ENCODE measurements around the gene TP53I3.
"Not testable (repeated sequence)": the region's sequence is repeated elsewhere in the genome, so short reads cannot be mapped to it uniquely, and the experiment has no call there.

Gene TP53I3

DNA sequence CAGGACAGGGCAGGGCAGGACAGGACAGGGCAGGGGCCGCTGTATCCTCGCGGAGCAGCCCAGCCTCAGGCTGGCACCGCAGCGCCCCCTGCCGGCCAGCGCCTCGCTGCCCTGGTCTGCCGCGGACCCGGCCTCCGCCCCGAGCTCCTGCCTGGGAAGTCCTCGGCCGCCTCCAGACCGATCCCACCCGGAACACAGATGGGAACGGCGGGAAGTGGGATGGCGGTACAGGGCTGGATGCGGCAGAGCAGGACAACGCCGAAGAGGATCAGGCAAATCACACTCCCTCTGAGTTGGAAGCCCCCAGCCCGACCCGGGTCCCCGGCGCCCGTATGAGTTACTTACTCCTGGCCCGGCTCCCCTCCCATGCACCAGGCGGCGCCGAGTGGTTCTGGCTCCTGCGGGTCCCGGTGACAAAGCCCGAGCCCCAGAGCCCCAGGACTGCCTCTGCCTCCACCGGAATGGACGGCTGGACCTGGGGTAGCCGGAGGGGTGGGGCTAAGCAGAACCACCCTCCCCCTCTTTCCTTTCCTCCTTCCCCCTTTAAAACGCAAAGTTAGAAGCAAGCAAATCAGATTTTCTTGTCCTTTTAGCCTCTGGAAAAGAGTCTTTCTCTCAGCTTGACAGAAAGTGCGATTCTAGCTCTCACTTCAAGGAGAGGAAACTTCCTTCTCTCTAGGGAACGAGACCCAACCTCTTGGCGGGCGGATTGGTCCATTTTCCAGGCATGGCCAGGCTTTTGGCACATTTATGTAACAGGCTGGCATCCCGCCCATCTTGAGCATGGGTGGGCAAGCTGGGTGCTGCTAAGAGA lies at the start of gene TP53I3:
TP53I3 (minus strand) TSS at position 449 of the 814 bp plus-strand sequence. CDS start 508 bp downstream, outside the sequence.
- peak within 1 kb of the TSS; percentile 14 to 94 (median 84) for H3K27ac ChIP-seq
- H3K4me3 ChIP-seq = peak within 1 kb of the TSS; percentile 39 to 64 (median 55)

DNA sequence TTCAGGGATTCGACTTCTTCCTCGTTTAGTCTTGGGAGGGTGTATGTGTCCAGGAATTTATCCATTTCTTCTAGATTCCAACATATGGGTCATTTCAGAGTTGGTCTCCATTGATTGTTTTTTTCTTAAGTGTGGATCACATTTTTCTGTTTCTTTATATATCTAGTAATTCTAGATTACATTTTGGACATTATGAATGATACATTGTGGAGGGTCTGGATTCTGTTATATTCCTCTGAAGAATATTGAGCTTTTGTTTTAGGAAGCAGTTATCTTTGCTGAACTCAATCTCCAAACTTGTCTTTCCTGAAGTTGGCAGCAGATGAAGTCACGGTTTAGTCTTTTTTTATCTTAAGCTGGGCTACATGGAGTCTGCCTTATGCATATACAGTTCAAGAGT lies 47.9 kb upstream of the TP53I3 start:
- Histone ChIP-seq H3K27ac (no peak overlapping the region), H3K4me3 (no peak overlapping the region)

- H3K4me3 ChIP-seq = no peak overlapping the region
- H3K27ac ChIP-seq = no peak overlapping the region
These were observed 41.3 kb upstream of the TP53I3 start for GRCh38 chr2:24125956-24126355.

GRCh38 chr2:24123922-24124580 lies 39.4 kb upstream of the TP53I3 start:
- peak overlapping the region; percentile 56 to 85 (median 62) for H3K4me3 ChIP-seq

DNA sequence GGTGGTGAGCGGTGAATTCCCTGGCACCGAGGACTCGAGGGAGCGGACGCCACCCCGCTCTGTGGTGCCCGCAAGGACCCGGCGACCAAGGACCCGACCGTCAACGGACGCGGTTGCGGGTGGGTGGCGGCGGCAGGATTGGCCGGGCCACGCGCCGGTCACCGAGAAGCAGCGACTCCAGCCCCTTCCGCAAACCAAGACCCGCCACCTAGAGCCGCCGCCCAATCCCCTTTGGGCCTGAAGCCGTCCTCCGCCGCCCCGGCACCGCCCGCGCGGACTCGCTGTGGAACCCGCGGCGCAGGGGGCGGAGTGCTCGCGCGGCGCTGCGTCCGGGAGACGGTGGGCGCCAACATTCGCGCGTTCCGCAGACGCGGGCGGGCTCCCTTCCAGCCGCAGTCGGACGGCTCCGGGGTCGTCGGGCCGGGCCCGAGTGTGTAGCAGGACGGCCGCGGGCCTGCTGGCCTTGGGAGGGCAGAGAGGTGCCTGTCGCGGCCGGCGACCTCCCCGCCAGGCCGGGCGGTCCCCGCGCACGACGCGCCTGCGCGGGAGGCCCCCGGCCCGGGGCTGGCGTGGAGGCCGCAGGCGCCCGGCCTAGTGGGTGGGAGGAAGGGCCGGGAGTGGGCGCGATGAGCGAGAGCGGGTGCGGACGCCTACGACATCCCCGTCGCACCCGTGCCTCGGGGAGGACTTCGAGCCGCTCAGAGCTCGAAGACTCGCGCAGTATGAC lies 38.7 kb upstream of the TP53I3 start, which contains the start of the genes FAM228B and PFN4:
FAM228B (plus strand) TSS at position 275 of the 727 bp plus-strand sequence. CDS start 893 bp downstream, outside the sequence.
PFN4 (minus strand) TSS at position 140 of the 727 bp plus-strand sequence. CDS start 799 bp downstream, outside the sequence.
- peak within 1 kb of the TSS; percentile 56 to 85 (median 62) for H3K4me3 ChIP-seq
- H3K27ac ChIP-seq = peak within 1 kb of the TSS; percentile 70 to 93 (median 82)

More at GRCh38 chr2:24123922-24124580, 39.4 kb upstream of the TP53I3 start:
- H3K27ac ChIP-seq = peak overlapping the region; percentile 70 to 93 (median 82)

GRCh38 chr2:24122366-24123194 lies 37.9 kb upstream of the TP53I3 start:
- peak overlapping the region; percentile 70 to 93 (median 82) for H3K27ac ChIP-seq

GRCh38 chr2:24121469-24121868 lies 36.8 kb upstream of the TP53I3 start:
- Histone ChIP-seq H3K27ac (no peak overlapping the region), H3K4me3 (no peak overlapping the region)

More at GRCh38 chr2:24122366-24123194, 37.9 kb upstream of the TP53I3 start:
- peak overlapping the region; percentile 56 to 85 (median 62) for H3K4me3 ChIP-seq

DNA sequence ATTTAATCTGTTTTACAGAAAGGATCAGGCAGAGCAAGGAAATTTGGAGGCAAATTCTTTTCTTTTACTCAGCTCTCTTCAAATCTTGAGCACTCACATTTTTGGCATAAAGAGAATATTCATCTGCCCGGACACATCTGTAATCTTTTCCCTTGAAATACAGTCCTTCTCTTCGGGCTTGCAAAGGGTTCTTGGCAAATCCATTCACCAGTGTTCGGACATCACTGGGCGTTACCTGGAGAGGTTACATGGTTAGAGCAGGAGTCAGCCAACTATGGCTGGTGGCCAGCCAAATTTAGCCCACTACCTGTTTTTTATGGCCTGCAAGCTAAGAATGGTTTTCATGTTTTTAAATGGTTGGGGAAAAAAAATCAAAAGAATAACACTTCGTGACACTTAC lies 36.4 kb upstream of the TP53I3 start:
- Histone ChIP-seq H3K27ac (no peak overlapping the region), H3K4me3 (no peak overlapping the region)

- no peak overlapping the region for H3K27ac ChIP-seq
- H3K4me3 ChIP-seq = no peak overlapping the region
These were observed 33.3 kb upstream of the TP53I3 start for GRCh38 chr2:24117902-24118301.

GRCh38 chr2:24115057-24115456 lies 30.4 kb upstream of the TP53I3 start:
- no peak overlapping the region for H3K27ac ChIP-seq
- H3K4me3 ChIP-seq = no peak overlapping the region

- no peak overlapping the region for H3K4me3 ChIP-seq
- no peak overlapping the region for H3K27ac ChIP-seq
These were observed 26.8 kb upstream of the TP53I3 start for GRCh38 chr2:24111407-24111901.

GRCh38 chr2:24110660-24111303 lies 26.1 kb upstream of the TP53I3 start:
- Histone ChIP-seq H3K27ac (no peak overlapping the region), H3K4me3 (no peak overlapping the region)

DNA sequence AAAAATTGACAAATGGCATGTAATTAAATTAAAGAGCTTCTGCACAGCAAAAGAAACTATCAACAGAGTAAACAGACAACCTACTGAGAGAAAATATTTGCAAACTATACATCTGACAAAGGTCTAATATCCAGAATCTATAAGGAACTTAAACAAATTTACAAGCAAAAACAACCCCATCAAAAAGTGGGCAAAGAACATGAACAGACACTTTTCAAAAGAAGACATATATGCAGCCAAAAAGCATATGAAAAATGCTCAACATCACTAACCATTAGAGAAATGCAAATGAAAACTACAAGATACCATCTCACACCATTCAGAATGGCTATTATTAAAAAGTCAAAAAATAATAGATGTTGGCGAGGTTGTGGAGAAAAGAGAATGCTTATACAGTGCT lies 24.8 kb upstream of the TP53I3 start:
- not testable (repeated sequence) for H3K4me3 ChIP-seq, H3K27ac ChIP-seq

DNA sequence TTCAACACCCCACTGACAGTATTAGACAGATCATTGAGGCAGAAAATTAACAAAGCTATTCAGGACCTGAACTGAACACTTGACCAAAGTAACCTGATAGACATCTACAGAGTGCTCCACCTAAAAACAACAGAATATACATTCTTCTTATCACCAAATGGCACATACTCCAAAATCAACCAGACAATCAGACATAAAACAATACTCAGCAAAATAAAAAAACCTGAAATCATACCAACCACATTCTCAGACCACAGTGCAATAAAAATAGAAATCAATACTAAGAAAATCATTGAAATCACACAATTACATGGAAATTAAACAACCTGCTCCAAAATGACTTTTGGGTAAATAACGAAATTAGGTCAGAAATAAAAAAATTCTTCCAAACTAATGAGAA lies 22.7 kb upstream of the TP53I3 start:
- no peak overlapping the region for H3K27ac ChIP-seq
- no peak overlapping the region for H3K4me3 ChIP-seq

DNA sequence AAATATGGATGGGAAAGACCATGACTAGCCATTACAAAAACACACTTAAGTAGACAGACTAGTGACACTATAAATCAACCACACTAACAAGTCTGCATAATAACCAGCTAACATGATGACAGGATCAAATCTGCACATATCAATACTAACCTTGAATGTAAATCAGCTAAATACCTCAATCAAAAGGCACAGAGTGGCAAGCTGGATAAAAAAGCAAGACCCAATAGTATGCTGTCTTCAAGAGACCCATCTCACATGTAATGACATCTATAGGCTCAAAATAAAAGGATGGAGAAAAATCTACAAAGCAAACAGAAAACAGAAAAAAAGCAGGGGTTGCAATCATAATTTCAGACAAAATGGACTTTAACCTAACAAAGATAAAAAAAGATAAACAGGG lies 22.2 kb upstream of the TP53I3 start:
- Histone ChIP-seq H3K4me3 (no peak overlapping the region), H3K27ac (no peak overlapping the region)

DNA sequence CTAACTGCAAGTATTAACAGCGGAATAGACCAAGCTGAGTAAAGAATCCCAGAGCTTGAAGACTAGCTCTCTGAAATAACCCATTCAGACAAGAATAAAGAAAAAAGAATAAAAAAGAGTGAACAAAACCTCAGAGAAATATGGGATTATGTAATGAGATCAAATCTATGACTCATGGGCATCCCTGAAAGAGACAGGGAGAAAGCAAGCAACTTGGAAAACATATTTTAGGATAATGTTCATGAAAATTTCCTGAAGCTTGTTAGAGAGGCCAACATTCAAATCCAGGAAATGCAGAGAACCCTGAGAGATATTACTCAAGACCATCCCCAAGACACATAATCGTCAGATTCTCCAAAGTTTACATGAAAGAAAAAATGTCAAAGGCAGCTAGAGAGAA lies 21.2 kb upstream of the TP53I3 start:
- Histone ChIP-seq H3K27ac (no peak overlapping the region), H3K4me3 (no peak overlapping the region)

GRCh38 chr2:24104906-24105305 lies 20.3 kb upstream of the TP53I3 start:
- Histone ChIP-seq H3K27ac (no peak overlapping the region), H3K4me3 (no peak overlapping the region)

DNA sequence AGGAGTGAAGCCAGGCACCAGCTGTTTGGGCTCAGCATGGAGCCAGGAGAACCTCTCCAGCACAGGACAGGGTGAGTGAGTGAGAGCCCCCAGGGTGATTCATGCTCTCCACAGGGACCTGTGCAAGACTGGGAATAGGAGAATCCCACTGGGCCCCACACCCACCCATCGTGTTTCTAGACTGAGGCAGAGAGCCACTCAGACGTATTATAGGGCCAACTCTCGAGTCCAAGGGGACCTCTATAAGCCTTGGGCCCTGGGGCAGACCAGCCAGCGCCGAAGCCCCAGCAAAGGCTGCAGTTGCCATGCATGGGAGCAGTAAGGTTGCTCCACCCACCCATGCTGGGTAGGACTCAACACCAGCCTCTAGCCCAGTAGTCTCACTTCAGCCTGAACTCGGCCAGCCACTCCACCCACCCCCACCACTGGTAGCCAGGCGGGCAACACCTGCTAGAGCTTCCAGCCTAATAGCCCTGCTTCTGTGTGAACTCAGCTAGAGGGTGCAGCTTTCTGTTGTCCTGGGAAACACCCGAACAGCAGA lies 19.5 kb upstream of the TP53I3 start:
- no peak overlapping the region for H3K27ac ChIP-seq
- no peak overlapping the region for H3K4me3 ChIP-seq
